Central memory CD4-positive, alpha-beta T cell (primary cell): Measurements from ENCODE around the gene MSX2.

Source experiments
- DNase-seq: peaks from one replicate; pipeline ENCODE4 v3.0.0; 2022
- total RNA-seq, 3 experiments: gene quantifications; one replicate each; lab custom pipeline; 2026; lab: John Stamatoyannopoulos, UW

The MSX2 gene
- 0.19 to 0.32 (median 0.27) reads per million in 3 experiments for total RNA-seq

GRCh38 chr5:174724484-174725260, at the start of gene MSX2:
Gene MSX2, plus strand, starts transcription at chr5:174724582. Its CDS starts 78 bp downstream, at chr5:174724660.
- peak; percentile 28 for DNase-seq

- DNase-seq = no peak
Observed at GRCh38 chr5:174675110-174675509, 49.3 kb upstream of the MSX2 start.

GRCh38 chr5:174675916-174676315, 48.5 kb upstream of the MSX2 start:
- no peak for DNase-seq

GRCh38 chr5:174678107-174678506, 46.3 kb upstream of the MSX2 start:
- no peak for DNase-seq

- no peak for DNase-seq
Observed at GRCh38 chr5:174680901-174681565, 43.3 kb upstream of the MSX2 start.

GRCh38 chr5:174687503-174687902, 36.9 kb upstream of the MSX2 start:
- no peak for DNase-seq

- no peak for DNase-seq
Observed at GRCh38 chr5:174688441-174689354, 35.7 kb upstream of the MSX2 start.

GRCh38 chr5:174690271-174690670, 34.1 kb upstream of the MSX2 start:
- no peak for DNase-seq

GRCh38 chr5:174692381-174692780, 32.0 kb upstream of the MSX2 start:
- no peak for DNase-seq

- DNase-seq = no peak
Observed at GRCh38 chr5:174692982-174693422, 31.4 kb upstream of the MSX2 start.

- DNase-seq = no peak
Observed at GRCh38 chr5:174693697-174694385, 30.5 kb upstream of the MSX2 start.

GRCh38 chr5:174694611-174695010, 29.8 kb upstream of the MSX2 start:
- DNase-seq = no peak

- no peak for DNase-seq
Observed at GRCh38 chr5:174698156-174698555, 26.2 kb upstream of the MSX2 start.

- DNase-seq = no peak
Observed at GRCh38 chr5:174699131-174699530, 25.3 kb upstream of the MSX2 start.

- DNase-seq = no peak
Observed at GRCh38 chr5:174706997-174707572, 17.3 kb upstream of the MSX2 start.

GRCh38 chr5:174707671-174708070, 16.7 kb upstream of the MSX2 start:
- no peak for DNase-seq

- no peak for DNase-seq
Observed at GRCh38 chr5:174708476-174709207, 15.7 kb upstream of the MSX2 start.

GRCh38 chr5:174714751-174715150, 9.6 kb upstream of the MSX2 start:
- no peak for DNase-seq

- DNase-seq = no peak
Observed at GRCh38 chr5:174715804-174716203, 8.6 kb upstream of the MSX2 start.

GRCh38 chr5:174717826-174718455, 6.4 kb upstream of the MSX2 start:
- no peak for DNase-seq
